HG02981 (cell line): Measurements from ENCODE around the gene ROR2.

Experiments used
- ATAC-seq: cut with Tn5 transposase; IDR thresholded peaks from one replicate; pipeline ENCODE4 v1.9.1; 2021; ENCODE audit warnings: mild to moderate bottlenecking, moderate library complexity; ENCODE audit not compliant: unreplicated experiment

Gene ROR2

DNA sequence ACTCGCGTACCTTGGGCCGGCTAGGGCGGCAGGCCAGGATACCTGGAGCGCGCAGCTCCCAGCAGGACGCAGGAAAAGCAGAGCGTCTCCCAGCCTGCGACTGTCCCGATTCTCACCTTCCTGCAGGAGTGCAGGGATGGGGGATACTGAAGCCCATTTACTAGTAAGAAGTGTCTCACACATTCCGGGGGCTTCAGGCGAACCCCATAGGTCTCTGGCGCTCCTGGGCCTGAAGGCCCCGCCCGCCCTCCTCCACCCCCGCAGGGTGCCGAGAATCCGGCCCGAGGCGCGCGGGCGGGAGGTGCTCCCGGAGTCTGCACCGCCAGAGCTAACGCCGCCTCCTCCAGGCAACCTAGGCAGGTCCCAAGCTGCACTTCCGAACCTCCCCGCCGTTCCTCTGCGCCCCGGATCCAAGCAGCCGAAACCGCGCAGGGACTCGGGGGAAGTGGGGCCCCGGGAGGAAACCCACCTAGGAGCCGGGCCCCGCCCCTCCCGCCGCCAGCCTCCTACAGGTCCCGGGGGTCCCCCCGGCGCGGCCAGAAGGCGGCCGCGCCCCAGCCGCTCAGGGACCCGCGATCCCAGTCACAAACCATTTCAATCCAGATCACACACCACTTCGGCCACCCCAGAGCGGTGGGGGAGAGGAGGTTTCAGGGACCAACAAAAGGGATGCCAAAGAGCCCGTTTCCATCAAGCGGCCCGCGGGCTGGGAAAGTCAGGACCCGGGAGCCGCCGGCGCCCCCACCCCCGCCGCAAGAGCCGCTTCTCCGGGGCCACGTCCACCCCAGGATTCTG lies 1.2 kb downstream of the ROR2 start:
- no peak for ATAC-seq

GRCh38 chr9:91948101-91948596 lies 1.9 kb downstream of the ROR2 start:
- no peak for ATAC-seq

- ATAC-seq = no peak
Observed at GRCh38 chr9:91946653-91947488, 3.2 kb downstream of the ROR2 start.

- ATAC-seq = no peak
Observed at GRCh38 chr9:91946196-91946595, 3.8 kb downstream of the ROR2 start.

- no peak for ATAC-seq
Observed at GRCh38 chr9:91945277-91946085, 4.5 kb downstream of the ROR2 start.

- no peak for ATAC-seq
Observed at GRCh38 chr9:91944711-91945110, 5.3 kb downstream of the ROR2 start.

DNA sequence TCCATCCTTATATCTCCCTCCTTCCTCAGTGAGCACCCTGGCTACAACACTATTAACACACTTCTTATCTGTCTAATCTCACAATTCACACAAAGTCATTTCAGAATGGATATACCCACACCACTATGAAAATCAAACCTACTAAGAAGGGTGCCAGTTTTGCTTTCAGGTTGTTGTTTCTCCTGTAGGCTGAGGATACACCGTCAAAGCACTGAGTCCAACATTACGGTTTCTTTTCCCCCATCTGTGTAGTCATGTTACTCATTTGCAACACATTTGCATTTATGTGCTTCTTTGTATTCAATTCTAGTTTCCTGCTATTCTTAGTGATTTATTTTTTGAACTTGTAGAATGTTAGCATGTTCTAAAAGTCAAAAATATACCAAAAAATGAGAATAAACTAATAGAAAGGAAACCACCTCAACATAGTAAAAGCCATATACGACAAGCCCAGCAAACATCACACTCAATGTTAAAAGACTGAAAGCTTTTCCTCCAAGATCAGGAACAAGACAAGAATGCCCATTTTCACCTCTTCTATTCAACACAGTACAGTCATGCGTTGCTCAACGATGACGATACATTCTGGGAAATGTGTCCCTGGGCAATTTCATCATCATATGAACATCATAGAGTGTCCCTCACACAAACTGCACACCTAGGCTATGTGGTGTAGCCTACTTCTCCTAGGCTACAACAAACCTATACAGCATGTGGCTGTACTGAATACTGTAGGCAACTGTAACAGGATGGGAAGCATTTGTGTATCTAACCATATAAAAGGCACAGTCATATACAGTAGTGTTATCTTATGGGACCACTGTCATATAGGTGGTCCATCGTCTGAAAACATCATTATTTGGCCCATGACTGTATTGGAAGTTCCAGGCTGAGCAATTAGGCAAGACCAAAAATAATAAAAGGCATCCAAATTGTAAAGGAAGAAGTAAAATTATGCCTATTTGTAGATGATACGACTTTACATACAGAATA lies 6.3 kb downstream of the ROR2 start:
- no peak for ATAC-seq

GRCh38 chr9:91942201-91942600 lies 7.8 kb downstream of the ROR2 start:
- no peak for ATAC-seq

GRCh38 chr9:91939978-91940377 lies 10.1 kb downstream of the ROR2 start:
- ATAC-seq = no peak

DNA sequence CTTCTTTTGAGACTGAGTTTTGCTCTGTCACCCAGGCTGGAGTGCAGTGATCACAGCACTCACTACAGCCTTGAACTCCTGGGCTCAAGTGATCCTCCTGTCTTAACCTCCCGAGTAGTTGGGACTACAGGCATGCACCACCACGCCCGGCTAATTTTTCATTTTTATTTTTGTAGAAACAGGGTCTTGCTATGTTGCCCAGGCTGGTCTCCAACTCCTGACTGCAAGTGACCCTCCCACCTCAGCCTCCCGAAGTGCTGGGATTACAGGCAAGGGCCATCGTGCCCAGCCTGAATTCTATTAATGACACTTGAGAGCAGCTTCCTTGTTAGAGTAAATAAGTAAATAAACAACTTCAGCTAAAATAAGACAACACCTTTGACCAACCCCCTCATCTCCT lies 12.3 kb downstream of the ROR2 start:
- ATAC-seq = no peak

GRCh38 chr9:91937056-91937455 lies 13.0 kb downstream of the ROR2 start:
- no peak for ATAC-seq

GRCh38 chr9:91935805-91936514 lies 14.1 kb downstream of the ROR2 start:
- ATAC-seq = no peak

GRCh38 chr9:91935066-91935749 lies 14.8 kb downstream of the ROR2 start:
- no peak for ATAC-seq

DNA sequence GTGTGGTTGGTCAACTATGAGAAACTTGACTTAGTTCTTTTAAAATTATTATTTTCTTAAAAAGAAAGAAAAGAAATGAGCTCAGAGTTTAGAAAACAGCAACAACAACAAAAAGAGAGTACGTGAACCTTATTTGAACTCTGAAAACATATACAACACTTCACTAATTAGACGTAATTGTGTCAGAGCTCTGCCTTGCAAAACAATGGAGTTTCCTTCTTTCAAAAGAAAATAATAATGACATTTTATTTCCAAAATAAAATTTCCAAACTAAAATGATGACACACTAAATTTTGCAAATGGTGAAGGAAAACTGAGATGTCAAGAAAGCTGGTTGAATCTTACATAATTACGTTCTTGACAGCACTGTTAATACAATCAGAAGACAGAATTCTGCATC lies 15.4 kb downstream of the ROR2 start:
- no peak for ATAC-seq

DNA sequence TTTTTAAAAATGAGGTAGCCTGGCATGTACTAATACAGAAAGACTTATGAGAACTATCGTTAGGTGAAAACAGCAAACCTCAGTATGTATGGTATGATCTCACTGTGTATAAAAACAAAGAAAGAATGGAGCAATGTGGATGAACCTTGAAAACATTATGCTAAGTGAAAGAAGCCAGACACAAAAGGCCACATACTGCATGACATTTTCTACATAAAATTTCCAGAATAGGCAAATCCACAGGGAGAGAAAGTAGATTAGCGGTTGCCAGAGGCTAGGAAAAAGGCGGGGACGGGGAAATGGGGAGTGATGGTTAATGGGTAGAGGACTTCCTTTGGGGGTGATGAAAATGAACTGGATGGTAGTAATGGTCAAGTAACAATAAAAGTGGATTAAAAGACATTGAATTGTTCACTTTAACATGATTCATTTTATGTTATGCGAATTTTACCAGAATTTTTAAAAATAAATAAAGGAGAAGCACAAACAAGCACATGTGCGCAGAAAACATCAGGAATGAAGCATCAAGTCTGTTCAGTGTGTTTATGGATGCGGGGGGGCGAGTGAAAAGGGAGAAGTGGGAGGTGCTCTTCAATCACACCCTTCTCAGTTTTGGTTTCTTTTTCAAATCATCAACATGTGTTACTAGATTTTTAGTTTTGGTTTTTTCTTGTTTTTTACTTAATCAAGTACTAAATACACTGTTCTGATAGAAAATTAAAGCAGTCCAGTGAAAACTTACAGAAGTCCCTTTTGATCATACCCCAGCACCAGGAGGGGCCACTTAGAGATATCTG lies 16.3 kb downstream of the ROR2 start:
- no peak for ATAC-seq

- ATAC-seq = no peak
Observed at GRCh38 chr9:91930475-91930874, 19.6 kb downstream of the ROR2 start.

- no peak for ATAC-seq
Observed at GRCh38 chr9:91929331-91929730, 20.7 kb downstream of the ROR2 start.

GRCh38 chr9:91927922-91928510 lies 22.0 kb downstream of the ROR2 start:
- no peak for ATAC-seq
